ENCODE results near the gene SP110.
A peak's percentile ranks its signal among the peaks of the same experiment; 100 is the strongest.

Gene SP110

GRCh38 chr2:230158468-230158867, 61.3 kb downstream of the SP110 start:
- Histone ChIP-seq H3K27ac (ENCODE audit: insufficient read depth, low read depth, low read length, poor library complexity, severe bottlenecking) (no peak overlapping the region), H3K4me1 (ENCODE audit: control insufficient read depth, insufficient read depth, low read length) (no peaks in the 10 kb centered on the region), H3K4me3 (ENCODE audit: insufficient read depth, low read depth, low read length) (no peak overlapping the region), H3K27me3 (ENCODE audit: control insufficient read depth, insufficient read depth, low read length, poor library complexity, severe bottlenecking) (no peaks in the 10 kb centered on the region), H3K36me3 (ENCODE audit: control insufficient read depth, insufficient read depth, low read length) (no peaks in the 10 kb centered on the region), H3K9me3 (ENCODE audit: control insufficient read depth, low read length) (no peaks in the 10 kb centered on the region)
- 93 to 96% methylated on average over 5 of the region's 5 CpGs for WGBS, 2 experiments

- WGBS, 2 experiments, result 85 to 87% methylated on average over 25 of the region's 25 CpGs
- no peaks in the 10 kb centered on the region for H3K4me1 ChIP-seq (ENCODE audit: control insufficient read depth, insufficient read depth, low read length)
- H3K4me3 ChIP-seq (ENCODE audit: insufficient read depth, low read depth, low read length), result no peak overlapping the region
- H3K27ac ChIP-seq (ENCODE audit: insufficient read depth, low read depth, low read length, poor library complexity, severe bottlenecking), result no peak overlapping the region
- no peaks in the 10 kb centered on the region for H3K36me3 ChIP-seq (ENCODE audit: control insufficient read depth, insufficient read depth, low read length)
- H3K27me3 ChIP-seq (ENCODE audit: control insufficient read depth, insufficient read depth, low read length, poor library complexity, severe bottlenecking), result no peaks in the 10 kb centered on the region
- H3K9me3 ChIP-seq (ENCODE audit: control insufficient read depth, low read length), result no peaks in the 10 kb centered on the region
These were observed 62.7 kb downstream of the SP110 start for GRCh38 chr2:230156782-230157699.

- 83% methylated on average over 7 of the region's 7 CpGs for WGBS, 2 experiments
- Histone ChIP-seq H3K27ac (ENCODE audit: insufficient read depth, low read depth, low read length, poor library complexity, severe bottlenecking) (no peak overlapping the region), H3K9me3 (ENCODE audit: control insufficient read depth, low read length) (no peaks in the 10 kb centered on the region), H3K36me3 (ENCODE audit: control insufficient read depth, insufficient read depth, low read length) (no peaks in the 10 kb centered on the region), H3K27me3 (ENCODE audit: control insufficient read depth, insufficient read depth, low read length, poor library complexity, severe bottlenecking) (no peaks in the 10 kb centered on the region), H3K4me1 (ENCODE audit: control insufficient read depth, insufficient read depth, low read length) (no peaks in the 10 kb centered on the region), H3K4me3 (ENCODE audit: insufficient read depth, low read depth, low read length) (no peak overlapping the region)
These were observed 64.4 kb downstream of the SP110 start for GRCh38 chr2:230155359-230155758.

- Histone ChIP-seq H3K36me3 (ENCODE audit: control insufficient read depth, insufficient read depth, low read length) (no peaks in the 10 kb centered on the region), H3K4me1 (ENCODE audit: control insufficient read depth, insufficient read depth, low read length) (no peaks in the 10 kb centered on the region), H3K27ac (ENCODE audit: insufficient read depth, low read depth, low read length, poor library complexity, severe bottlenecking) (peak overlapping the region; percentile 6), H3K4me3 (ENCODE audit: insufficient read depth, low read depth, low read length) (no peak overlapping the region), H3K27me3 (ENCODE audit: control insufficient read depth, insufficient read depth, low read length, poor library complexity, severe bottlenecking) (no peaks in the 10 kb centered on the region), H3K9me3 (ENCODE audit: control insufficient read depth, low read length) (no peaks in the 10 kb centered on the region)
- 47 to 48% methylated on average over 2 of the region's 2 CpGs for WGBS, 2 experiments
These were observed 66.3 kb downstream of the SP110 start for GRCh38 chr2:230153390-230153976.

- Histone ChIP-seq H3K36me3 (ENCODE audit: control insufficient read depth, insufficient read depth, low read length) (no peaks in the 10 kb centered on the region), H3K27me3 (ENCODE audit: control insufficient read depth, insufficient read depth, low read length, poor library complexity, severe bottlenecking) (no peaks in the 10 kb centered on the region), H3K27ac (ENCODE audit: insufficient read depth, low read depth, low read length, poor library complexity, severe bottlenecking) (no peak overlapping the region), H3K9me3 (ENCODE audit: control insufficient read depth, low read length) (no peaks in the 10 kb centered on the region), H3K4me1 (ENCODE audit: control insufficient read depth, insufficient read depth, low read length) (no peaks in the 10 kb centered on the region), H3K4me3 (ENCODE audit: insufficient read depth, low read depth, low read length) (no peak overlapping the region)
- WGBS, 2 experiments, result 97 to 100% methylated on average over 2 of the region's 2 CpGs
These were observed 67.5 kb downstream of the SP110 start for GRCh38 chr2:230152334-230152733.

DNA sequence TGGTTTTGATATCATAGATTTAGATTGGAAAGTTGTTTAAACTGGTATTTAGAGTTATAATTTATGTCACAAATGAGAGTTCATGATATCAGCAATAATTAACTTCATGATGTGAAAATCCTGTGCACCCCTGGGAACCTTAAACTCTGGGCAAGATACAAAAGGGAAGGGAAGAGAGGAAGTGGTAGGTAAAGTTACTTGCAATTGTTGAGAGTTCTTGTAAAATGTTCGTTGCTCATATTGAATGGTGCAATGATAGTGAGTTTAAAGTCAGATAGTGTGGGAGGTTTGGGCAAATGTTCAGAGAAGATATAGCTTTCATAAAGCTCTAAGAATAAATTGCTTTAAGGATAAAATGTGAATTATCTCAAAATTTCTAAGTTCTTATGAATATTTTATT, 75.4 kb downstream of the SP110 start:
- H3K36me3 ChIP-seq (ENCODE audit: control insufficient read depth, insufficient read depth, low read length), result no peaks in the 10 kb centered on the region
- H3K4me1 ChIP-seq (ENCODE audit: control insufficient read depth, insufficient read depth, low read length), result no peaks in the 10 kb centered on the region
- H3K4me3 ChIP-seq (ENCODE audit: insufficient read depth, low read depth, low read length), result no peak overlapping the region
- no peaks in the 10 kb centered on the region for H3K9me3 ChIP-seq (ENCODE audit: control insufficient read depth, low read length)
- no peak overlapping the region for H3K27ac ChIP-seq (ENCODE audit: insufficient read depth, low read depth, low read length, poor library complexity, severe bottlenecking)
- 91% methylated on average over 1 of the region's 1 CpG for WGBS, 2 experiments
- no peaks in the 10 kb centered on the region for H3K27me3 ChIP-seq (ENCODE audit: control insufficient read depth, insufficient read depth, low read length, poor library complexity, severe bottlenecking)

DNA sequence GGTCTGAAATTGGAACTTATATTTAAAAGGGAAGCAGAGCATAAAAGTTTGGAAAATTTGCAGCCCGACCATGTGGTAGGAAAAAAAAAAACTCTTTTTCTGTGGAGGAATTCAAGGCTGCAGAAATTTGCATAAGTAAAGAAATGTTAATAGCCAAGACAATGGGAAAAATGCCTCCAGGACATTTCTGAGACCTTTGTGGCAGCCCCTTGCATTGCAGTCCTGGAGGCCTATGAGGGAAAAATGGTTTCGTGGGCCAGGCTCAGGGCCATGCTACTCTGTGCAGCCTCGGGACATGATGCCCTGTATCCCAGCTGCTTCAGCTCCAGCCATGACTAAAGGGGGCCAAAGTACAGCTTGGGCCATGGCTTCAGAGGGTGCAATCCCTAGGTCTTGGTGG, 79.1 kb downstream of the SP110 start:
- Histone ChIP-seq H3K9me3 (ENCODE audit: control insufficient read depth, low read length) (no peaks in the 10 kb centered on the region), H3K27ac (ENCODE audit: insufficient read depth, low read depth, low read length, poor library complexity, severe bottlenecking) (no peak overlapping the region), H3K27me3 (ENCODE audit: control insufficient read depth, insufficient read depth, low read length, poor library complexity, severe bottlenecking) (no peaks in the 10 kb centered on the region), H3K36me3 (ENCODE audit: control insufficient read depth, insufficient read depth, low read length) (no peaks in the 10 kb centered on the region), H3K4me3 (ENCODE audit: insufficient read depth, low read depth, low read length) (no peak overlapping the region), H3K4me1 (ENCODE audit: control insufficient read depth, insufficient read depth, low read length) (no peaks in the 10 kb centered on the region)
- WGBS, 2 experiments, result 89% methylated on average over 3 of the region's 3 CpGs

GRCh38 chr2:230137902-230138539, 81.8 kb downstream of the SP110 start:
- Histone ChIP-seq H3K4me3 (ENCODE audit: insufficient read depth, low read depth, low read length) (no peak overlapping the region), H3K36me3 (ENCODE audit: control insufficient read depth, insufficient read depth, low read length) (no peaks in the 10 kb centered on the region), H3K9me3 (ENCODE audit: control insufficient read depth, low read length) (no peaks in the 10 kb centered on the region), H3K27ac (ENCODE audit: insufficient read depth, low read depth, low read length, poor library complexity, severe bottlenecking) (no peak overlapping the region), H3K27me3 (ENCODE audit: control insufficient read depth, insufficient read depth, low read length, poor library complexity, severe bottlenecking) (no peaks in the 10 kb centered on the region), H3K4me1 (ENCODE audit: control insufficient read depth, insufficient read depth, low read length) (no peaks in the 10 kb centered on the region)
- 91% methylated on average over 1 of the region's 1 CpG; no CpG with 5 or more reads in 1 of the 2 experiments for WGBS, 2 experiments

GRCh38 chr2:230135130-230135525, 84.7 kb downstream of the SP110 start:
- Histone ChIP-seq H3K4me3 (ENCODE audit: insufficient read depth, low read depth, low read length) (no peak overlapping the region), H3K27me3 (ENCODE audit: control insufficient read depth, insufficient read depth, low read length, poor library complexity, severe bottlenecking) (no peaks in the 10 kb centered on the region), H3K9me3 (ENCODE audit: control insufficient read depth, low read length) (no peaks in the 10 kb centered on the region), H3K4me1 (ENCODE audit: control insufficient read depth, insufficient read depth, low read length) (no peaks in the 10 kb centered on the region), H3K27ac (ENCODE audit: insufficient read depth, low read depth, low read length, poor library complexity, severe bottlenecking) (no peak overlapping the region), H3K36me3 (ENCODE audit: control insufficient read depth, insufficient read depth, low read length) (no peaks in the 10 kb centered on the region)
- WGBS, 2 experiments, result 67 to 69% methylated on average over 4 of the region's 4 CpGs

DNA sequence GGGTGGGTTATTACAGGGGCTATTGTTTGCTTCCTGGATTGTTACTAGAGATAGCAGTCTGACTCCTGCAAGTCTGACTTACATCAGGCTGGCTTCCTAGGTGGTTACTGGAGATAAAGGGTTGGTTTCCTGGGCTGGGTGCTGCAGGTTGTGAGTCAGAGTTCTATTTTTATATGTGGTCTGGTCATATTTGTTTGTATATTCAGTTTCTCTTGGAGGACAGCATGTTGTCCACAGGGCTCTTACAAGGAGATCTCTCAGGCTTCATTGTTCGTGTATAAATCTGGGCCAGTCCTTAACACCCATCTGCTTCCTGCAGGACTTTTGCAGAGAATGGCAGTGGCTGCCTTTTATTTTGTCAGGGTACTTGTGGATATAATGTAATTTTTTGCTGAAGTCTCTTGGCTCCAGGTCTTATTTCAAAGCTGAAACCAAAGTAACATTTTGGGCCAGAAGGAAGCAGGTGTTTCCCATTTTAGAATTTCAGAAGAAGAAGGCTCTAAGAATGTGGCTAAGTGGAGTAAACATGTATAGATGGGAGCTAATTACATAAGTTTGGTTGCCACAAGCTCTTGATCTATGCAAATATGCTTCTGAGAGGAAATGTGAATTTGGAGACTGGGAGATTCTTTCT, 85.2 kb downstream of the SP110 start:
- H3K36me3 ChIP-seq (ENCODE audit: control insufficient read depth, insufficient read depth, low read length), result no peaks in the 10 kb centered on the region
- H3K4me1 ChIP-seq (ENCODE audit: control insufficient read depth, insufficient read depth, low read length), result no peaks in the 10 kb centered on the region
- 84 to 94% methylated on average over 1 of the region's 1 CpG for WGBS, 2 experiments
- no peak overlapping the region for H3K4me3 ChIP-seq (ENCODE audit: insufficient read depth, low read depth, low read length)
- no peaks in the 10 kb centered on the region for H3K27me3 ChIP-seq (ENCODE audit: control insufficient read depth, insufficient read depth, low read length, poor library complexity, severe bottlenecking)
- no peaks in the 10 kb centered on the region for H3K9me3 ChIP-seq (ENCODE audit: control insufficient read depth, low read length)
- H3K27ac ChIP-seq (ENCODE audit: insufficient read depth, low read depth, low read length, poor library complexity, severe bottlenecking), result no peak overlapping the region

Data from ectodermal cell (in vitro differentiated cells).